HG03469 (cell line): ENCODE data around the gene SLC25A19.

Source experiments
- ATAC-seq: cut with Tn5 transposase; IDR thresholded peaks from one replicate; pipeline ENCODE4 v1.9.1; 2021; ENCODE audit warnings: mild to moderate bottlenecking, moderate library complexity, moderate number of reproducible peaks; ENCODE audit not compliant: unreplicated experiment

The SLC25A19 gene

DNA sequence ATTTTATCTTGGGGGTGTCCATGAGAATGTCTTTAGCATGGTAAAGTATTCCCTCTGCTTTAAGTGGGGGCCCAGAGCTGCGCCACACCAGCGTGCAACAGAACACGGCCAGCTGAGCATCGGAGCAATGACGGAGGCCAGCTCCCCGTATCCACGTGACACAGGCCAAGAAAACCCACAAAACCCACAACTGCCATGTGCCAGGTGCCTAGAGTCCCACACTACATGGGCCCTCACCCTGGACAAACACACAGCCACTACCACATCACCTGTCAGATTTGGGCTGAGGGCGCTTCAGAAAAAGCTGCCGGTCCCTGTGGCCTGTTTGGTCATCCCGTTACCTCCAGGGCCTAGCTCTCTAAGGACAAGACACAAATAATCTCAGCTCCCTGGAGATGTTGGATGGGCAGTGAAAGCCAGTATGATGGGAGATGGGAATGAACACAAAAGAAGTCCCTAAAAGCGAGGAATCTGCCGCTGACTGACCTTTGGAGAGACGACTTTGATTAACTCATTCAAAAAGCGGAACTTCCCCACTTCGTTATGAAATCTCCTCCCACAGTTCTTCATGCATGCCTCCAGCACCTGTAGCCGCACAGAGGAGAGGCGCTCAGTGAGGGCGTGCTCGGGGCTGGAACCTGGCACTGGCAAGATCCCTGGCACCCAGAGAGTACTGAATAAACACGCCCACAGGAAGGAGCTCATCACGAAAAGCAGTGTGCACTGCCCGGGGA lies 44.9 kb downstream of the SLC25A19 start:
- ATAC-seq: no peak

GRCh38 chr17:75242461-75243042 lies 46.7 kb downstream of the SLC25A19 start:
- ATAC-seq: no peak

- no peak for ATAC-seq
Measured at GRCh38 chr17:75241996-75242460, 47.2 kb downstream of the SLC25A19 start.

GRCh38 chr17:75241502-75241901 lies 47.7 kb downstream of the SLC25A19 start:
- ATAC-seq: no peak

DNA sequence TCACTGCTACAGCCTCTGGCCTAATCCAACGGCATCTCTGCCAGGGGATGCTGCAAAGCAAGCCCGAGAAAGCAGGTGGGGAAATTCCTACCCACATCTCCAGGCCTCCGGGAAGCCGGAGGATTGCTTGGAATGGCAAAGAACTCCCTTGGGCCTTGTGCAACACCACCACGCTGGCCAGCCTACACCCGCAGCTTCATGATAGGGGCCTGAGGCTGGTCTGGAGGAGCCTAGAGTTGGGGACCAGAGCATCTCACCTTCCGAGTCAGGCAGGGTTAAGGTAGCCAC lies 48.1 kb downstream of the SLC25A19 start:
- no peak for ATAC-seq

DNA sequence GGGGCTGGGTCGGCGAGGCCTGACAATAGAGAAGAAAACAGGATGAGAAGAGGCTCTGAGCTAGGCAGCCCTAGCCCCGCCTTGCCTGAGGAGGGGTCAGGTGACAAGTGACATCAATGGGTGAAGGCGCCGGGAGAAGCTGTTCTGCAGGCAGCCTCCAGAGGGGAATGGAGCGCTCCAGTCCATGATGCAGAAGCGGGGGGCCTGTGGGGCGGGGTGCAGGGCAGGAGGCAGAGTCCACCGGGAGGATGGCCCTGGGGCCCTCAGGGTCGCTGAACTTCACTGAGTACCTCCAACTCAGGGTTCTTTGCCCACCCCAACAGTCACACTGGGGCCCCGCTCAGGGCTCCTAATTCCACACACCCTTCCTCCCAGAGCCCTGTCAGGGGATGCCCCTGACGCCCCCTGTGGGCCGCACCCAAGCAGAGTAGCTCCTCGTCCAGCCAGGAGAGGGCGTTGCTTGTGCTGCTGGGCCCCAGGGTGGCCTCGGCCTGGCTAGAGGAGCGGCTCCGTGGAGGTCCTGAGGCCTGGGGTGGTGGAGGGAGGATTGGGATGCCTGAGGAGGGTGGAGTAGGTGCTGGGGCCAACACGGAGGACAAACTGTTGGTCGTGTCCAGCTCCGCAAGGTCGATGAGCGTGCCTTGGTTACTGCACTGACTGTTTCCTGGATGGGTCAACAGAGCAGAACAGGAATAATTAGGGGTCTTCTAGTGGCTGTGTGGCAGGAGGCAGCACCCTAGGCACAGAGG lies 48.7 kb downstream of the SLC25A19 start:
- no peak for ATAC-seq

GRCh38 chr17:75239778-75240393 lies 49.3 kb downstream of the SLC25A19 start:
- no peak for ATAC-seq

DNA sequence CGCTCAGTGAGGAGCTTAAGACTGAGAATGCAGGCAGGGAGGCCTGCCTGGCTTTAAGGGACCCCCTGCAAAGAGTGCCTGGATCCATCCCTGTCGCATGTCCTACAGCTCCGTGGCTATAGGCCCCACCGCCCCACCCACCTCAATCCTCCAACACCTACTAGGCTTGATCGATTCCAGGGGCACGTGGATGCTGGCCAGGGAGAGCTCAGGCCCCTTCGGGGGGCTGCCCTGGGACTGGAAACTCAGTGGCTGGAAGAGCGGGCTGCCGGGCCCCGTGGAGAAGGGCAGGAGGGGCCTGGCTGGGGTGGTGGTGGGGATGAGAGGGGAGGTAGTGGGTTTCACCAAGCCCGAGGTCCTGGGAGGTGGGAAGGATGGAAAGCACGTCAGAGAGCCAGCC lies 50.0 kb downstream of the SLC25A19 start:
- ATAC-seq: no peak

GRCh38 chr17:75238684-75239191 lies 50.5 kb downstream of the SLC25A19 start:
- no peak for ATAC-seq

DNA sequence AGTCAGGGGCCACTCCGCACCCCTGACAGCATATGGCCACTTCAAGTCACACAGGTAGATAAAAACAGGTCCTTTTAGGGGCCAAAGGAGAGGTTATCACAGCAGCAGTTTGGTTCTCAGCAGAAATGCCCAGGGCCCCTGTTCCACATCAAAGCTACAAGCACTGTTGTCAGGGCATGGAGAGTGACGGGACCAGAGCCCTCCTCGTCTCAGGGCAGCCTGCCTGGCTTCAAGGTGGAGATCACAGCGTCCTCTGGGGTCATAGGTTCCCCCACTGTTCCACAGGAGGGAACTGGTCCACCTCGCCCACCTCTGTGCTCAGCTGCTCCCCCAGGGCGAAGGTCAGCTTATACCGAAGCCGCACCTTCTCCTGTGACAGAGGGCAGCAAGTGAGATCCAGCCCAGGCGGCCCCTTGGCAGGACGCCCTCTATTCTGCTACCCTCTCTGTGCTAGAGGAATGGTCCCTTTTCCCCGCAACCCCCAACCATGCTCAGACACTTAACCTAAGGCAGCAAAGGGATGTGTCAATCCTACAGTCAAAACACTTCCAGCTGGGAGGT lies 51.1 kb downstream of the SLC25A19 start:
- ATAC-seq: no peak

- no peak for ATAC-seq
Measured at GRCh38 chr17:75237100-75238014, 51.9 kb downstream of the SLC25A19 start.

- ATAC-seq: no peak
Measured at GRCh38 chr17:75232786-75233185, 56.4 kb downstream of the SLC25A19 start.

DNA sequence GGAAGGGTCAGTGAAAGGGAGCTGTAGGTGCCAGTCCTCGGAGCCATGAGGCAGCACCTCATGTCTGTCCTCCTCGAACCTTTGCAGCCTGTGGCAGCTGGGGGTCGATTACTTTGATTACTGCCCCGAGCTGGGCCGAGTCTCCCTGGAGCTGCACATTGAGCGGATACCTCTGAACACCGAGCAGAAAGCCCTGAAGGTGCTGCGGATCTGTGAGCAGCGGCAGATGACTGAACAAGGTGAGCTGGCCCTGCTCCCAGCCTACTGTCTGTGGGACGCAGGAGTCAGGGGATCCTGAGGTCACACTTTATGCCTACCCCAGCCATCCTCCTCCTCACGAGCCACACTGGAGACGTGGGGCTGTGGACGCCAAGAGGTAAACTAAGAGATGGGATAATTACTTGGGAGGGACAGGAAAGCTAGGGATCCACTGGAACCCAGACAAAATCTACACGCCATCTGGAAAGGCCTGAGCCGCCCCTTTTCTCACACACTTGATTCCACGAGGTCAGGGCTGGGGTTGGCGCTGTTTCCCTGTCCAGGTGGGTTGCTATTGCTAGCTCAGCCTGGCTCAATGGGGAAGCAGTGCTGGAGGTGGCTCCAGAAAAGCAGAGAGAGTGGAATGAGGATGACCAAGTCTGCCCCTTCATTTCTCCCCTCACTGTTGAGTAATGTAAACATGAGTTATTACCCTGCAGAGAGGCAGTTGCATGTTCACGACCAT lies 57.3 kb downstream of the SLC25A19 start:
- no peak for ATAC-seq

GRCh38 chr17:75231071-75231470 lies 58.2 kb downstream of the SLC25A19 start:
- no peak for ATAC-seq

- ATAC-seq: no peak
Measured at GRCh38 chr17:75228847-75229246, 60.4 kb downstream of the SLC25A19 start.

GRCh38 chr17:75228305-75228704 lies 60.9 kb downstream of the SLC25A19 start:
- ATAC-seq: no peak

DNA sequence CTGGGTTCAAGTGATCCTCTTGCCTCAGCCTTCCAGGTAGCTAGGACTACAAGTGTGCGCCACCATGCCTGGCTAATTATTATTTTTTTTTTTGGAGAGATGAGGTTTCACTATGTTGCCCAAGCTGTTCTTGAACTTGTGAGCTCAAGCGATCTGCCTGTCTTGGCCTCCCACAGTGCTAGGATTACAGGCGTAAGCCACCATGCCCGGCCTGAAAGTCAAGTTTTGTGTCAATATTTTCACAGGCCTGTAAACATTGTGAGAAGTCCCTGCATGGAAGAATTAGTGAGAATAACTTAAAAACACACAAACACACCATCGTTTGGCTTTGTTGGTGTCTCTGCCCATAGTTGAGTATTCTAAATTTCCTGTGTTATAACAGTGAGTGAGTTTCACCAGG lies 61.5 kb downstream of the SLC25A19 start:
- ATAC-seq: no peak

DNA sequence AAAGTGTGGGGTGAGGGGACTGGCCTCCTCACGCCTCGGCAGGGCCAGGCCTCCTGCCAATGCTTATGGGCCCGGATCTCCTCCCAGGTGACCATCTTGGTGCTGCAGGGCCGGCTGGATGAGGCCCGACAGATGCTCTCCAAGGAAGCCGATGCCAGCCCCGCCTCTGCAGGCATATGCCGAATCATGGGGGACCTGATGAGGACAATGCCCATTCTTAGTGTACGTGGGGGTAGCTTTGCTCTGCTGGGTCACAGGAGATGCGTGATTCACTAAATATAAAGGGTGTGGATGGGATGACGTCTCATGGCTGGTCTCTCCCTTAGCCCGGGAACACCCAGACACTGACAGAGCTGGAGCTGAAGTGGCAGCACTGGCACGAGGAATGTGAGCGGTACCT lies 64.2 kb downstream of the SLC25A19 start:
- ATAC-seq: no peak
